CD14-positive monocyte (primary cell): ENCODE data around the gene TXNL4A. TPM values are rescaled to one million over a fixed set of nuclear protein-coding genes. Genes with fewer than 3 reads are reported as not detected.

Experiments
- DNase-seq, 3 donors: peaks; one replicate each; pipeline ENCODE4 v3.0.0-alpha.2; 2011 to 2022
- H2AFZ ChIP-seq: 2 replicates; pipeline ENCODE4 v1.6.0; 2012; ENCODE audit warnings: mild to moderate bottlenecking, low read depth, low read length, inconsistent platforms; ENCODE audit not compliant: insufficient read depth, poor library complexity, severe bottlenecking
- H3K27ac ChIP-seq, 2 donors: 1 replicate in 1 of 2; 2 replicates in 1 of 2; pipeline ENCODE4 v1.5.1; 2012 to 2013; ENCODE audit warnings: low read length in 2 of 2, control low read depth in 1 of 2, inconsistent platforms in 1 of 2, low read depth in 1 of 2, mild to moderate bottlenecking in 1 of 2
- H3K27me3 ChIP-seq, 2 donors: one replicate each; pipeline versions ENCODE4 v1.6.0 to v1.6.1; 2011 to 2013; ENCODE audit warnings: low read length in 2 of 2; ENCODE audit not compliant: control insufficient read depth in 2 of 2, insufficient read depth in 2 of 2
- H3K36me3 ChIP-seq, 2 donors: replicated peaks in 1 of 2; 1 replicate in 1 of 2; 2 replicates in 1 of 2; pipeline versions ENCODE4 v1.5.1 to v1.6.1; 2012 to 2013; ENCODE audit warnings: low read length in 2 of 2, control low read depth in 1 of 2, inconsistent platforms in 1 of 2, mild to moderate bottlenecking in 1 of 2; ENCODE audit not compliant: insufficient read depth in 2 of 2, control insufficient read depth in 1 of 2
- H3K4me1 ChIP-seq, 2 donors: 1 replicate in 1 of 2; 2 replicates in 1 of 2; pipeline versions ENCODE4 v1.5.1 to v1.6.1; 2012 to 2013; ENCODE audit warnings: low read length in 2 of 2, control low read depth in 1 of 2, inconsistent platforms in 1 of 2, mild to moderate bottlenecking in 1 of 2, moderate library complexity in 1 of 2; ENCODE audit not compliant: insufficient read depth in 2 of 2, control insufficient read depth in 1 of 2
- H3K4me2 ChIP-seq: replicated peaks from 2 replicates; pipeline ENCODE3; 2012; ENCODE audit warnings: low read length, moderate library complexity, mild to moderate bottlenecking; ENCODE audit not compliant: poor library complexity, severe bottlenecking; ENCODE audit errors: extremely low read depth
- H3K4me3 ChIP-seq, 3 experiments: fragments of 200-600 bp in 1 of 3; sonication (generic) in 1 of 3; replicated peaks in 1 of 3; 1 replicate in 2 of 3; 2 replicates in 1 of 3; pipeline ENCODE4 v1.5.1; 2011 to 2013; ENCODE audit warnings: low read length in 3 of 3, mild to moderate bottlenecking in 3 of 3, control low read depth in 2 of 3, low read depth in 2 of 3, inconsistent platforms in 1 of 3, moderate library complexity in 1 of 3
- H3K79me2 ChIP-seq: 2 replicates; pipeline ENCODE4 v1.6.0; 2012; ENCODE audit warnings: mild to moderate bottlenecking, control low read depth, inconsistent platforms, low read length, moderate library complexity; ENCODE audit not compliant: insufficient read depth
- H3K9ac ChIP-seq: 2 replicates; pipeline ENCODE4 v1.6.0; 2017; ENCODE audit warnings: low read length, mild to moderate bottlenecking; ENCODE audit not compliant: insufficient read depth, poor library complexity, severe bottlenecking
- H3K9me3 ChIP-seq, 2 donors: replicated peaks in 1 of 2; 1 replicate in 1 of 2; 2 replicates in 1 of 2; pipeline versions ENCODE4 v1.5.1 to v1.6.1; 2012 to 2013; ENCODE audit warnings: low read length in 2 of 2, control low read depth in 1 of 2; ENCODE audit not compliant: control insufficient read depth in 1 of 2, insufficient read depth in 1 of 2
- H4K20me1 ChIP-seq: 2 replicates; pipeline ENCODE4 v1.6.0; 2012; ENCODE audit warnings: mild to moderate bottlenecking, low read length, control low read depth, moderate library complexity; ENCODE audit not compliant: insufficient read depth
- H3K27ac Mint-ChIP-seq, 7 donors: one replicate each; pipeline ENCODE4 v1.8.0; 2020; ENCODE audit warnings: mild to moderate bottlenecking in 7 of 7, mixed read lengths in 7 of 7, moderate library complexity in 6 of 7, inconsistent platforms in 2 of 7
- H3K27me3 Mint-ChIP-seq, 3 donors: one replicate each; pipeline ENCODE4 v1.8.0; 2021 to 2022; ENCODE audit warnings: low read depth in 3 of 3, mild to moderate bottlenecking in 3 of 3, mixed read lengths in 3 of 3, moderate library complexity in 3 of 3, inconsistent platforms in 1 of 3
- H3K36me3 Mint-ChIP-seq, 2 donors: one replicate each; pipeline ENCODE4 v1.8.0; 2020; ENCODE audit warnings: mixed read lengths in 2 of 2, inconsistent platforms in 1 of 2, mild to moderate bottlenecking in 1 of 2
- H3K4me1 Mint-ChIP-seq: one replicate; pipeline ENCODE4 v1.8.0; 2020; ENCODE audit warnings: mild to moderate bottlenecking, mixed read lengths
- H3K4me3 Mint-ChIP-seq, 2 donors: one replicate each; pipeline ENCODE4 v1.8.0; 2020; ENCODE audit warnings: mild to moderate bottlenecking in 2 of 2, mixed read lengths in 2 of 2, moderate library complexity in 1 of 2
- H3K9me3 Mint-ChIP-seq, 7 donors: one replicate each; pipeline ENCODE4 v1.8.0; 2020 to 2022; ENCODE audit warnings: mixed read lengths in 7 of 7, mild to moderate bottlenecking in 6 of 7, moderate library complexity in 6 of 7, inconsistent platforms in 2 of 7
- WGBS: methylation state at CpG from one replicate; pipeline ENCODE4 v1.1.5; 2013; ENCODE audit warnings: missing lambda C conversion rate; ENCODE audit not compliant: insufficient coverage; 5-methylcytosine and 5-hydroxymethylcytosine counted together
- intact Hi-C, 2 donors: fragments of 100-400 bp; cut with micrococcal nuclease; formaldehyde crosslinking; loops; one replicate each; pipeline versions ENCODE4 v1.15.0 to v1.15.1; 2023
- polyA plus RNA-seq, 3 donors: library from polyadenylated mRNA; depleted of rRNA in 1 of 3; unstranded in 2 of 3; stranded (reverse) in 1 of 3; fragments of 300-500 nt in 2 of 3; fragments of >200 nt in 1 of 3; fragmentation: Illumina TruSeq in 2 of 3; gene quantifications; 1 replicate in 2 of 3; 2 replicates in 1 of 3; pipeline ENCODE4 v1.2.3, GENCODE V29; 2012 to 2021
- TF ChIP-seq, protein P1 (sequence below): fragments of 200-600 bp; IDR thresholded peaks from one replicate; pipeline ENCODE4 v1.8.0; 2022; ENCODE audit warnings: antibody characterized with exemption, mild to moderate bottlenecking

Gene TXNL4A
- polyA plus RNA-seq, 3 donors = 34.5 to 192 (median 150) TPM

GRCh38 chr18:79955302-79956075 lies 32.9 kb downstream of the TXNL4A start:
- H3K36me3 ChIP-seq = no peaks in the 10 kb centered on the region
- H3K9ac ChIP-seq = no peak overlapping the region
- Mint-ChIP-seq H3K4me3 (no peak overlapping the region), H3K36me3 (no peaks in the 10 kb centered on the region), H3K9me3 (peaks cover 0 to 3% (median 0%) of the 10 kb centered on the region in 7 donors), H3K27ac (peak overlapping the region in 2 of 7 donors; percentile 10 to 43), H3K27me3 (peaks cover 4 to 22% (median 5%) of the 10 kb centered on the region in 3 donors), H3K4me1 (peaks cover 23% of the 10 kb centered on the region)
- H3K79me2 ChIP-seq = peaks cover 9% of the 10 kb centered on the region
- TF ChIP-seq, protein P1, sequence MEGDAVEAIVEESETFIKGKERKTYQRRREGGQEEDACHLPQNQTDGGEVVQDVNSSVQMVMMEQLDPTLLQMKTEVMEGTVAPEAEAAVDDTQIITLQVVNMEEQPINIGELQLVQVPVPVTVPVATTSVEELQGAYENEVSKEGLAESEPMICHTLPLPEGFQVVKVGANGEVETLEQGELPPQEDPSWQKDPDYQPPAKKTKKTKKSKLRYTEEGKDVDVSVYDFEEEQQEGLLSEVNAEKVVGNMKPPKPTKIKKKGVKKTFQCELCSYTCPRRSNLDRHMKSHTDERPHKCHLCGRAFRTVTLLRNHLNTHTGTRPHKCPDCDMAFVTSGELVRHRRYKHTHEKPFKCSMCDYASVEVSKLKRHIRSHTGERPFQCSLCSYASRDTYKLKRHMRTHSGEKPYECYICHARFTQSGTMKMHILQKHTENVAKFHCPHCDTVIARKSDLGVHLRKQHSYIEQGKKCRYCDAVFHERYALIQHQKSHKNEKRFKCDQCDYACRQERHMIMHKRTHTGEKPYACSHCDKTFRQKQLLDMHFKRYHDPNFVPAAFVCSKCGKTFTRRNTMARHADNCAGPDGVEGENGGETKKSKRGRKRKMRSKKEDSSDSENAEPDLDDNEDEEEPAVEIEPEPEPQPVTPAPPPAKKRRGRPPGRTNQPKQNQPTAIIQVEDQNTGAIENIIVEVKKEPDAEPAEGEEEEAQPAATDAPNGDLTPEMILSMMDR = no peak
- DNase-seq = peak in 1 of 3 donors; percentile 34
- WGBS = 94% methylated on average over 11 of the region's 12 CpGs
- peaks cover 11 to 17% of the 10 kb centered on the region in 2 donors for H3K4me1 ChIP-seq
- no peak overlapping the region for H3K4me3 ChIP-seq
- H4K20me1 ChIP-seq = peaks cover 4% of the 10 kb centered on the region
- no peaks in the 10 kb centered on the region for H3K9me3 ChIP-seq
- intact Hi-C loops = loop anchor here (10.0 kb wide), 2 partner anchors 131 to 161 kb away; partner anchors contain the start of gene KCNG2 (in 1 of the 2)
- no peak overlapping the region for H2AFZ ChIP-seq
- H3K4me2 ChIP-seq = no peak overlapping the region
- H3K27ac ChIP-seq = no peak overlapping the region
- peaks cover 0 to 2% of the 10 kb centered on the region in 2 donors for H3K27me3 ChIP-seq

GRCh38 chr18:79954791-79955190 lies 33.6 kb downstream of the TXNL4A start:
- Histone ChIP-seq H4K20me1 (peaks cover 10% of the 10 kb centered on the region), H3K4me2 (no peak overlapping the region), H3K27ac (no peak overlapping the region), H3K4me3 (no peak overlapping the region), H3K9ac (no peak overlapping the region), H3K36me3 (no peaks in the 10 kb centered on the region), H3K79me2 (peaks cover 15% of the 10 kb centered on the region), H3K27me3 (peaks cover 0 to 2% of the 10 kb centered on the region in 2 donors), H3K4me1 (peaks cover 18 to 24% of the 10 kb centered on the region in 2 donors), H2AFZ (no peak overlapping the region), H3K9me3 (no peaks in the 10 kb centered on the region)
- Mint-ChIP-seq H3K9me3 (peaks cover 0 to 3% (median 0%) of the 10 kb centered on the region in 7 donors), H3K27ac (peak overlapping the region in 2 of 7 donors; percentile 10 to 43), H3K4me1 (peaks cover 23% of the 10 kb centered on the region), H3K36me3 (no peaks in the 10 kb centered on the region), H3K4me3 (peak overlapping the region in 1 of 2 donors; percentile 37), H3K27me3 (peaks cover 4 to 15% (median 5%) of the 10 kb centered on the region in 3 donors)
- DNase-seq = peak in 2 of 3 donors; percentile 21 to 37
- TF ChIP-seq, protein P1 = no peak
- no CpG with 5 or more reads among the region's 5 CpGs for WGBS
- intact Hi-C loops = loop anchor here (5.0 to 10.0 kb wide), 4 partner anchors 33 to 160 kb away; partner anchors contain the start of genes RBFA (in 2 of the 2), TXNL4A (in 2 of the 2) and KCNG2 (in 1 of the 2)
